CD8-positive, alpha-beta memory T cell (primary cell): ENCODE data around the gene OR52N4. TPM values are rescaled to one million over a fixed set of nuclear protein-coding genes. Genes with fewer than 3 reads are reported as not detected.

Experiments
- CTCF ChIA-PET: fragments of 350-600 bp; sonication (Branson Sonifier 250); formaldehyde crosslinking; loops from one replicate; lab custom pipeline; 2021; ENCODE audit warnings: antibody characterized with exemption; lab: Charles Lee
- POLR2A ChIA-PET: fragments of 350-600 bp; sonication (Branson Sonifier 250); formaldehyde crosslinking; loops from one replicate; lab custom pipeline; 2021; ENCODE audit warnings: antibody characterized with exemption; lab: Charles Lee
- DNase-seq, 5 donors: peaks; one replicate each; pipeline versions ENCODE4 v3.0.0 to v3.0.0-alpha.2; 2020 to 2022; ENCODE audit warnings: mixed read lengths in 1 of 5
- H3K27ac ChIP-seq: one replicate; pipeline ENCODE4 v1.7.0; 2013; ENCODE audit warnings: low read depth, mild to moderate bottlenecking, low read length, moderate library complexity
- H3K27me3 ChIP-seq: 2 replicates; pipeline ENCODE4 v1.7.0; 2013; ENCODE audit warnings: low read length, mild to moderate bottlenecking; ENCODE audit not compliant: insufficient read depth, poor library complexity, severe bottlenecking
- H3K36me3 ChIP-seq: 2 replicates; pipeline ENCODE4 v1.7.0; 2013; ENCODE audit warnings: mild to moderate bottlenecking, low read length, moderate library complexity; ENCODE audit not compliant: insufficient read depth
- H3K4me1 ChIP-seq: 2 replicates; pipeline ENCODE4 v1.7.0; 2013; ENCODE audit warnings: mild to moderate bottlenecking, low read length, moderate library complexity; ENCODE audit not compliant: insufficient read depth
- H3K4me3 ChIP-seq: 2 replicates; pipeline ENCODE4 v1.7.0; 2013; ENCODE audit warnings: mild to moderate bottlenecking, low read length
- H3K9me3 ChIP-seq: 2 replicates; pipeline ENCODE4 v1.7.0; 2013; ENCODE audit warnings: mild to moderate bottlenecking, low read length
- H3K27ac Mint-ChIP-seq, 8 donors: one replicate each; pipeline ENCODE4 v1.8.0; 2020 to 2021; ENCODE audit warnings: mixed read lengths in 8 of 8, mild to moderate bottlenecking in 6 of 8, inconsistent platforms in 3 of 8, moderate library complexity in 3 of 8
- H3K27me3 Mint-ChIP-seq, 2 donors: one replicate each; pipeline ENCODE4 v1.8.0; 2020 to 2021; ENCODE audit warnings: mixed read lengths in 2 of 2, mild to moderate bottlenecking in 1 of 2, moderate library complexity in 1 of 2
- H3K36me3 Mint-ChIP-seq, 3 donors: one replicate each; pipeline ENCODE4 v1.8.0; 2020 to 2021; ENCODE audit warnings: mixed read lengths in 3 of 3, inconsistent platforms in 1 of 3, mild to moderate bottlenecking in 1 of 3
- H3K4me1 Mint-ChIP-seq, 3 donors: one replicate each; pipeline ENCODE4 v1.8.0; 2020 to 2021; ENCODE audit warnings: mixed read lengths in 3 of 3, inconsistent platforms in 1 of 3, mild to moderate bottlenecking in 1 of 3
- H3K4me3 Mint-ChIP-seq, 7 donors: one replicate each; pipeline ENCODE4 v1.8.0; 2020 to 2021; ENCODE audit warnings: mixed read lengths in 7 of 7, mild to moderate bottlenecking in 6 of 7, moderate library complexity in 4 of 7, inconsistent platforms in 2 of 7
- H3K9me3 Mint-ChIP-seq, 5 donors: one replicate each; pipeline ENCODE4 v1.8.0; 2020 to 2022; ENCODE audit warnings: mixed read lengths in 5 of 5, mild to moderate bottlenecking in 3 of 5, moderate library complexity in 2 of 5, inconsistent platforms in 1 of 5
- polyA plus RNA-seq: library from polyadenylated mRNA; unstranded; fragments of 300-500 nt; fragmentation: Illumina TruSeq; gene quantifications from one replicate; pipeline ENCODE4 v1.2.3, GENCODE V29; 2021
- total RNA-seq, 2 experiments: library from RNA; stranded (reverse); gene quantifications; one replicate each; pipeline ENCODE4 v1.2.3, GENCODE V29; 2021

The OR52N4 gene
- total and polyA plus RNA-seq, 3 experiments from 2014 or later: 0.22 to 0.71 (median 0.48) TPM

DNA sequence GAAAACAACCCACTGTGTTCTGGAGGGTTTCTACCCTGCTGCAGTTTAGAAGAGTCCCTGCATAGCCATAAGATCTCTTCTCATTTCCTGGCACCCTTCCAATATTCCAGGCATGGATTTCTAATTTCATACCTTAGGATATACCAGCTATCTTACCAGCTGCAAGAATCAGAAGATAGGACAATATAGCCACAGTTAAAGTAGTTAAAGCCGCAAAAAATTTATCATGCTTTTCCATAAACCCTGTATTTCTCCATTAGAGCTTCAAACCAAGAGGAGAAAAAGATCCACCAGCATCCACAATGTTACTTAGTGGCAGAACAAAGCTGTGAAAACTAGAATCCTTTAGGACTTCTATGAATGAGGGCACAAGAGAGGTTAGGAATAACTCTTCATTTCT, 26.4 kb upstream of the OR52N4 start:
- Histone ChIP-seq H3K27ac (no peak overlapping the region), H3K4me3 (no peak overlapping the region), H3K9me3 (no peaks in the 10 kb centered on the region), H3K27me3 (no peaks in the 10 kb centered on the region), H3K36me3 (no peaks in the 10 kb centered on the region), H3K4me1 (no peaks in the 10 kb centered on the region)
- Mint-ChIP-seq H3K4me3 (no peak overlapping the region), H3K27me3 (no peaks in the 10 kb centered on the region), H3K27ac (no peak overlapping the region), H3K36me3 (peaks cover 0 to 10% (median 4%) of the 10 kb centered on the region in 3 donors), H3K4me1 (no peaks in the 10 kb centered on the region), H3K9me3 (no peaks in the 10 kb centered on the region)
- no peak for DNase-seq
- CTCF ChIA-PET: no interaction called here
- POLR2A ChIA-PET: no interaction called here

DNA sequence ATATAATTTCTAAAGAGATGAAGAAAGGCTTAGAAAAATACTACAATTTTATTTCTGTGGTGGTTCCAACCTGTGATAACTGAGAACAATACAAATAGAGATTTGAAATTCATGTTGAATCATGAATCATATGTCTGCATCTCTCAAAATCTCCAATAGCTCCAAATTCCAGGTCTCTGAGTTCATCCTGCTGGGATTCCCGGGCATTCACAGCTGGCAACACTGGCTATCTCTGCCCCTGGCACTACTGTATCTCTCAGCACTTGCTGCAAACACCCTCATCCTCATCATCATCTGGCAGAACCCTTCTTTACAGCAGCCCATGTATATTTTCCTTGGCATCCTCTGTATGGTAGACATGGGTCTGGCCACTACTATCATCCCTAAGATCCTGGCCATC, 17.6 kb upstream of the OR52N4 start, which contains the start of gene OR56B1:
TSS of gene OR56B1 (plus strand) at position 53 of the 400 bp plus-strand sequence. CDS start at position 122, 69 bp downstream.
- Mint-ChIP-seq H3K9me3 (peaks cover 3 to 14% (median 12%) of the 10 kb centered on the region in 5 donors), H3K4me3 (no peak within 1 kb of the TSS)
- POLR2A ChIA-PET: no interaction called here

DNA sequence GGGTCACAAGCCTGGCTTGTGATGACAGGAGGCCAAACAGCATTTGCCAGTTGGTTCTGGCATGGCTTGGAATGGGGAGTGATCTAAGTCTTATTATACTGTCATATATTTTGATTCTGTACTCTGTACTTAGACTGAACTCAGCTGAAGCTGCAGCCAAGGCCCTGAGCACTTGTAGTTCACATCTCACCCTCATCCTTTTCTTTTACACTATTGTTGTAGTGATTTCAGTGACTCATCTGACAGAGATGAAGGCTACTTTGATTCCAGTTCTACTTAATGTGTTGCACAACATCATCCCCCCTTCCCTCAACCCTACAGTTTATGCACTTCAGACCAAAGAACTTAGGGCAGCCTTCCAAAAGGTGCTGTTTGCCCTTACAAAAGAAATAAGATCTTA, 17.0 kb upstream of the OR52N4 start:
- Histone ChIP-seq H3K4me3 (no peak overlapping the region), H3K27ac (no peak overlapping the region), H3K4me1 (no peaks in the 10 kb centered on the region), H3K9me3 (no peaks in the 10 kb centered on the region), H3K27me3 (no peaks in the 10 kb centered on the region), H3K36me3 (no peaks in the 10 kb centered on the region)
- ChIA-PET POLR2A (no interaction called here), CTCF (no interaction called here)
- Mint-ChIP-seq H3K4me3 (no peak overlapping the region), H3K27ac (no peak overlapping the region), H3K4me1 (no peaks in the 10 kb centered on the region), H3K9me3 (peaks cover 10 to 20% (median 16%) of the 10 kb centered on the region in 5 donors), H3K27me3 (peaks cover 10 to 18% of the 10 kb centered on the region in 2 donors), H3K36me3 (peaks cover 2 to 40% (median 17%) of the 10 kb centered on the region in 3 donors)
- DNase-seq: no peak

More for the DNA sequence above, 17.6 kb upstream of the OR52N4 start, which contains the start of gene OR56B1:
- Mint-ChIP-seq H3K27me3 (peaks cover 10 to 11% of the 10 kb centered on the region in 2 donors), H3K36me3 (peaks cover 0 to 33% (median 15%) of the 10 kb centered on the region in 3 donors), H3K4me1 (no peaks in the 10 kb centered on the region), H3K27ac (no peak within 1 kb of the TSS)
- H3K9me3 ChIP-seq: no peaks in the 10 kb centered on the region
- no peak for DNase-seq
- no peaks in the 10 kb centered on the region for H3K36me3 ChIP-seq
- CTCF ChIA-PET: no interaction called here
- no peaks in the 10 kb centered on the region for H3K4me1 ChIP-seq
- no peaks in the 10 kb centered on the region for H3K27me3 ChIP-seq
- no peak within 1 kb of the TSS for H3K27ac ChIP-seq
- H3K4me3 ChIP-seq: no peak within 1 kb of the TSS

DNA sequence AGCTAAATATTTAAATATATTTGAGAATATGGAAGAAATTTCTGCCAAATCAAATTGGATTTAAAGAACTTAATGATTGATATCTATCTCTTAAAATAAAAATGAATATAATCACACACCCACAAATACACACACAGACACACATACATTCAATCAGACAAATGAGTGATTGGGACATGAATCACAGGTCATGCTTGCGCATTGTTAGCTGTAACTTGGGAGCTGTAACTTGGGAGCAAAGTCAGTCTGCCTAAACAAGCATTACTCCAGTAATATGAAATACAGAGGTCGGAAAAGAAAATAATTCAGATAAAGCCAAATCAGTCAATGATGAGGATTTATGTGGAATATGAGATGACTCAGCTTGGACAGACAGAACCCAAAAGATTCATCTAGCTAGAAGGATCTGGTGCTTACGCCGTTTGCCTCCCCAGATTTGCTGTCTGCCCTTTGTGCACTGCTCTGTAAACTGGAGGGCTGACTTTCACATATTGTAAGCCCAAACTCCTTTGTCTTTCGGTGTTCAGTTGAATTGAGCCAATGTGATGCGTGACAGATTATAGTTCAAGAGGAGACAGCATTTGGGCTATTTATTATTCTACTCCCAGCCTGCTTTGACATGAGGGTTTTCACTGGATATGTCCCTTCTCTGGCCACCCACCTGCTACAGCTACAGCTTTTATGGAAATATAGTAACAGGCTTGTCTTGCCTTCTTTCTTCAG, 16.2 kb upstream of the OR52N4 start:
- no peaks in the 10 kb centered on the region for H3K4me1 ChIP-seq
- H3K9me3 ChIP-seq: no peaks in the 10 kb centered on the region
- H3K27me3 Mint-ChIP-seq: peaks cover 13 to 23% of the 10 kb centered on the region in 2 donors
- no peaks in the 10 kb centered on the region for H3K4me1 Mint-ChIP-seq
- no peak overlapping the region for H3K27ac Mint-ChIP-seq
- no peak for DNase-seq
- H3K27me3 ChIP-seq: no peaks in the 10 kb centered on the region
- CTCF ChIA-PET: no interaction called here
- no peak overlapping the region for H3K4me3 ChIP-seq
- peaks cover 2 to 44% (median 17%) of the 10 kb centered on the region in 3 donors for H3K36me3 Mint-ChIP-seq
- POLR2A ChIA-PET: no interaction called here
- peaks cover 16 to 26% (median 22%) of the 10 kb centered on the region in 5 donors for H3K9me3 Mint-ChIP-seq
- no peak overlapping the region for H3K27ac ChIP-seq
- H3K36me3 ChIP-seq: no peaks in the 10 kb centered on the region
- H3K4me3 Mint-ChIP-seq: no peak overlapping the region

DNA sequence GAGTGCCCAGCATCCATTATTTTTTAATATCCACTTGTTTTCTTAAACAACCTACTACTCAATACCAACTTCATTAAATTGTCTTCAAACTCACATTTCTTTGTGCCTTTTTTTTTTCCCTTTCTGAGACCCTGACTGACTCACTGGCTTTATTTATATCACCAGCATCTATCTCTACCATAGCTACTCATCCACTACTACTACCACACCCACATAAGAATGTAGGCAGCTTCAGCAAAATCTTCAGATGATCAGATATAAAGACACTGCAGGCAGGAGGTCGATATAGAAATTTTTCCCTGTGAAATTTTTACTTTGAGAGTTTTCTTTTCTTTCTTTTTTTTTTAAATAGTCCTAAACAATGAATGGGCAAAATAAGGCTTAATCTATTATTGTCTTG, 15.6 kb upstream of the OR52N4 start:
- Mint-ChIP-seq H3K36me3 (peaks cover 2 to 44% (median 17%) of the 10 kb centered on the region in 3 donors), H3K27ac (no peak overlapping the region), H3K9me3 (peaks cover 22 to 32% (median 27%) of the 10 kb centered on the region in 5 donors), H3K27me3 (peaks cover 16 to 26% of the 10 kb centered on the region in 2 donors), H3K4me3 (no peak overlapping the region), H3K4me1 (no peaks in the 10 kb centered on the region)
- POLR2A ChIA-PET: no interaction called here
- no peak for DNase-seq
- no peak overlapping the region for H3K4me3 ChIP-seq
- no peak overlapping the region for H3K27ac ChIP-seq
- H3K27me3 ChIP-seq: no peaks in the 10 kb centered on the region
- CTCF ChIA-PET: no interaction called here
- no peaks in the 10 kb centered on the region for H3K9me3 ChIP-seq
- no peaks in the 10 kb centered on the region for H3K36me3 ChIP-seq
- no peaks in the 10 kb centered on the region for H3K4me1 ChIP-seq

DNA sequence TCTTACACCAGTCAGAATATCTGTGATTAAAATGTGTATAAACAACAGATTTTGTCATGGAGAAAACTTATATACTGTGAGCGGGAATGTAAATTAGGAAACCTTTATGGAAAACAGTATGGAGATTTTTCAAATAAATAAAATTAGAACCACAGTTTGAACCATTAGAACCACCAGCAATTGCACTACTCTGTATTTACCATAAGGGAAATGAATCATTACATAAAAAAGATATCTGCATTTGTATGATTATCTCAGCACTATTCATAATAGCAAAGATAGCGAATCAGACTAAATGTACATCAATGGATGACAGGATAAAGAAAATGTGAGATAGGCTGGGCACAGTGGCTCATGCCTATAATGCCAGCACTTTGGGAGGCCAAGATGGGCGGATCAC, 7.4 kb upstream of the OR52N4 start:
- H3K27ac Mint-ChIP-seq: no peak overlapping the region
- CTCF ChIA-PET: no interaction called here

DNA sequence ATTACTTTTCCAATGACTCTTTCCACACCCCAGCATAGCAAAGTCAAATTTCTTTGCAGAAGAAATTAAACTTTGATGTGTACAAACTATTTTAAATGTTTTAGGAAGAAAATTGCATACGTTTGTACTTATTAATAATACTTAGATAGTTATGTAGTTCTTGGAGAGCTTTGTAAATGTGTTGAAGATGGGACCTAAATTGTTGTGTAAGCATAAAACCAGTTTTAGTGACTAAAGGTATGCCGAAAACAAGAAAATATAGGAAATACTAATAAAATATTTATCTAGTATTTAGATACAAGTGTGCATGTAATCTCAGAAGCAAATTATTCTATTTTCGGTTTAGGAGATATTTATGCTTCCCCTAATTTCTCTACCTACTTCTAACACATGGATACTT, 4.2 kb upstream of the OR52N4 start:
- ChIA-PET POLR2A (no interaction called here), CTCF (interaction anchor here (1.5 kb wide), 1 partner anchor 10 kb away, joined by 3 read pairs; no protein-coding TSS in a partner anchor)
- no peaks in the 10 kb centered on the region for H3K36me3 ChIP-seq
- H3K27ac ChIP-seq: no peak overlapping the region
- H3K27me3 ChIP-seq: no peaks in the 10 kb centered on the region
- H3K27me3 Mint-ChIP-seq: no peaks in the 10 kb centered on the region
- no peak overlapping the region for H3K4me3 ChIP-seq
- H3K4me1 Mint-ChIP-seq: no peaks in the 10 kb centered on the region
- H3K36me3 Mint-ChIP-seq: no peaks in the 10 kb centered on the region
- H3K4me3 Mint-ChIP-seq: no peak overlapping the region
- H3K27ac Mint-ChIP-seq: no peak overlapping the region
- H3K4me1 ChIP-seq: no peaks in the 10 kb centered on the region
- DNase-seq: no peak
- H3K9me3 ChIP-seq: no peaks in the 10 kb centered on the region
- H3K9me3 Mint-ChIP-seq: peaks cover 0 to 6% (median 0%) of the 10 kb centered on the region in 5 donors

More for the DNA sequence above, 7.4 kb upstream of the OR52N4 start:
- no peak overlapping the region for H3K27ac ChIP-seq
- no peaks in the 10 kb centered on the region for H3K36me3 ChIP-seq
- no peaks in the 10 kb centered on the region for H3K4me1 ChIP-seq
- Mint-ChIP-seq H3K27me3 (peaks cover 14 to 18% of the 10 kb centered on the region in 2 donors), H3K9me3 (peaks cover 15 to 34% (median 26%) of the 10 kb centered on the region in 5 donors), H3K4me3 (no peak overlapping the region), H3K36me3 (peaks cover 2 to 15% (median 2%) of the 10 kb centered on the region in 3 donors), H3K4me1 (no peaks in the 10 kb centered on the region)
- POLR2A ChIA-PET: no interaction called here
- no peaks in the 10 kb centered on the region for H3K9me3 ChIP-seq
- no peaks in the 10 kb centered on the region for H3K27me3 ChIP-seq
- no peak for DNase-seq
- no peak overlapping the region for H3K4me3 ChIP-seq

DNA sequence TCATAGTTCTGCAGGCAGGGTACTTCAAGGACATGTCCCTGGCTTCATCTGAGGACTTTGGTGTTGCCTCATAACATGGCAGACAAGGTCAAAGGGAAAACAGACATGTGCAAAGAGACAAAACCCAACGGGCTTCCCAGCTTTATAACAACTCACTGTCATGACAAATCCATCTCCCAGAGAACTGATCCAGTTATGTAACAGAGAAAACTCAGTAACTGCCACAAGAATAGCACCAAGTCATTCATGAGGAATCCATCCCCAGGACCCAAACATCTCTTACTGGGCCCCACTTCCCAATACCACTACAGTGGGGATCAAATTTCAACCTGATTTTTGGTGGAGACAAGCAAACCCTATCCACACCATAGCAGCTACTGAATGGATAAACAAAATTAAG, 13.0 kb downstream of the OR52N4 start:
- H3K4me3 Mint-ChIP-seq: no peak overlapping the region
- no peak for DNase-seq

More for the DNA sequence above, 13.0 kb downstream of the OR52N4 start:
- Histone ChIP-seq H3K4me1 (no peaks in the 10 kb centered on the region), H3K36me3 (no peaks in the 10 kb centered on the region), H3K27me3 (no peaks in the 10 kb centered on the region), H3K9me3 (no peaks in the 10 kb centered on the region), H3K27ac (no peak overlapping the region), H3K4me3 (no peak overlapping the region)
- Mint-ChIP-seq H3K36me3 (no peaks in the 10 kb centered on the region), H3K4me1 (no peaks in the 10 kb centered on the region), H3K9me3 (no peaks in the 10 kb centered on the region), H3K27me3 (peaks cover 0 to 3% of the 10 kb centered on the region in 2 donors), H3K27ac (no peak overlapping the region)
- ChIA-PET CTCF (no interaction called here), POLR2A (no interaction called here)
